ENCODE results near the gene KDM2B. TPM values are rescaled to one million over a fixed set of nuclear protein-coding genes. Genes with fewer than 3 reads are reported as not detected.

Gene KDM2B
- total and polyA plus RNA-seq, 2 experiments from 2014 or later, result 59.4 to 161 TPM

DNA sequence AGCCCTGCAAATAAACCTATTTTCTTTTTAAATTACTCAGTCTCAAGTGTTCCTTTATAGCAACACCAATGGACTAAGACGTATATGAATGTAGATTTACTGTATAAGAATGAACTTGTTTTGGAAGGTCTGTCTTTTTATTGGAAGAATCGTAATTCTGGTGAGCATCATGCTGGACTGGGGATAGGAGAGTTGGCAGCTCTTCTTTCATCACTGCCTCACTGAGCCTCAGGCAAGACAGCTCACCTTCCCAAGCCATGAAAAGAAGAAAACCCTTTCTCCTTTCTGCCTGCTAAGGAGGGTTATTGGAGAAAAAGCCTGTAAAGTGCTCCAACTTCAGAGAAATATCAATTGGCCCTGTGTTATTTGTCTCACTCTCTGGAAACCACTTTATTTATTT, 190.0 kb downstream of the KDM2B start:
- no peak overlapping the region for H3K27ac Mint-ChIP-seq
- no peak overlapping the region for H3K4me3 Mint-ChIP-seq
- no peak overlapping the region for H2AFZ ChIP-seq
- no peaks in the 10 kb centered on the region for H3K36me3 Mint-ChIP-seq (ENCODE audit: low read depth)
- H3K4me1 ChIP-seq (ENCODE audit: insufficient read depth), result no peaks in the 10 kb centered on the region
- H3K9me3 Mint-ChIP-seq, result no peaks in the 10 kb centered on the region
- ATAC-seq, result no peak
- H3K9me2 ChIP-seq (ENCODE audit: insufficient read depth), result no peaks in the 10 kb centered on the region
- H3K4me2 ChIP-seq, result no peak overlapping the region
- no peaks in the 10 kb centered on the region for H3K79me2 ChIP-seq (replicated peaks; ENCODE audit: insufficient read depth)
- no peaks in the 10 kb centered on the region for H3F3A ChIP-seq (replicated peaks; ENCODE audit: low read depth)
- H3K27me3 Mint-ChIP-seq (ENCODE audit: insufficient read depth, low read depth, poor library complexity), result peaks cover 6% of the 10 kb centered on the region
- no peaks in the 10 kb centered on the region for H3K27me3 ChIP-seq (ENCODE audit: insufficient read depth)
- TF ChIP-seq JUNB (IDR thresholded peaks at IDR 0.05; ENCODE audit: unreplicated experiment), result no peak
- no peak for TF ChIP-seq ZNF114 (CRISPR knock-in tag; IDR thresholded peaks at IDR 0.05)
- TF ChIP-seq, protein P1, sequence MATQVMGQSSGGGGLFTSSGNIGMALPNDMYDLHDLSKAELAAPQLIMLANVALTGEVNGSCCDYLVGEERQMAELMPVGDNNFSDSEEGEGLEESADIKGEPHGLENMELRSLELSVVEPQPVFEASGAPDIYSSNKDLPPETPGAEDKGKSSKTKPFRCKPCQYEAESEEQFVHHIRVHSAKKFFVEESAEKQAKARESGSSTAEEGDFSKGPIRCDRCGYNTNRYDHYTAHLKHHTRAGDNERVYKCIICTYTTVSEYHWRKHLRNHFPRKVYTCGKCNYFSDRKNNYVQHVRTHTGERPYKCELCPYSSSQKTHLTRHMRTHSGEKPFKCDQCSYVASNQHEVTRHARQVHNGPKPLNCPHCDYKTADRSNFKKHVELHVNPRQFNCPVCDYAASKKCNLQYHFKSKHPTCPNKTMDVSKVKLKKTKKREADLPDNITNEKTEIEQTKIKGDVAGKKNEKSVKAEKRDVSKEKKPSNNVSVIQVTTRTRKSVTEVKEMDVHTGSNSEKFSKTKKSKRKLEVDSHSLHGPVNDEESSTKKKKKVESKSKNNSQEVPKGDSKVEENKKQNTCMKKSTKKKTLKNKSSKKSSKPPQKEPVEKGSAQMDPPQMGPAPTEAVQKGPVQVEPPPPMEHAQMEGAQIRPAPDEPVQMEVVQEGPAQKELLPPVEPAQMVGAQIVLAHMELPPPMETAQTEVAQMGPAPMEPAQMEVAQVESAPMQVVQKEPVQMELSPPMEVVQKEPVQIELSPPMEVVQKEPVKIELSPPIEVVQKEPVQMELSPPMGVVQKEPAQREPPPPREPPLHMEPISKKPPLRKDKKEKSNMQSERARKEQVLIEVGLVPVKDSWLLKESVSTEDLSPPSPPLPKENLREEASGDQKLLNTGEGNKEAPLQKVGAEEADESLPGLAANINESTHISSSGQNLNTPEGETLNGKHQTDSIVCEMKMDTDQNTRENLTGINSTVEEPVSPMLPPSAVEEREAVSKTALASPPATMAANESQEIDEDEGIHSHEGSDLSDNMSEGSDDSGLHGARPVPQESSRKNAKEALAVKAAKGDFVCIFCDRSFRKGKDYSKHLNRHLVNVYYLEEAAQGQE (IDR thresholded peaks at IDR 0.05; ENCODE audit: unreplicated experiment), result no peak
- no peak for TF ChIP-seq STAT1 (IDR thresholded peaks at IDR 0.05; ENCODE audit: unreplicated experiment)
- TF ChIP-seq NANOG (IDR thresholded peaks at IDR 0.05; ENCODE audit: borderline replicate concordance), result no peak
- TF ChIP-seq, protein P2, sequence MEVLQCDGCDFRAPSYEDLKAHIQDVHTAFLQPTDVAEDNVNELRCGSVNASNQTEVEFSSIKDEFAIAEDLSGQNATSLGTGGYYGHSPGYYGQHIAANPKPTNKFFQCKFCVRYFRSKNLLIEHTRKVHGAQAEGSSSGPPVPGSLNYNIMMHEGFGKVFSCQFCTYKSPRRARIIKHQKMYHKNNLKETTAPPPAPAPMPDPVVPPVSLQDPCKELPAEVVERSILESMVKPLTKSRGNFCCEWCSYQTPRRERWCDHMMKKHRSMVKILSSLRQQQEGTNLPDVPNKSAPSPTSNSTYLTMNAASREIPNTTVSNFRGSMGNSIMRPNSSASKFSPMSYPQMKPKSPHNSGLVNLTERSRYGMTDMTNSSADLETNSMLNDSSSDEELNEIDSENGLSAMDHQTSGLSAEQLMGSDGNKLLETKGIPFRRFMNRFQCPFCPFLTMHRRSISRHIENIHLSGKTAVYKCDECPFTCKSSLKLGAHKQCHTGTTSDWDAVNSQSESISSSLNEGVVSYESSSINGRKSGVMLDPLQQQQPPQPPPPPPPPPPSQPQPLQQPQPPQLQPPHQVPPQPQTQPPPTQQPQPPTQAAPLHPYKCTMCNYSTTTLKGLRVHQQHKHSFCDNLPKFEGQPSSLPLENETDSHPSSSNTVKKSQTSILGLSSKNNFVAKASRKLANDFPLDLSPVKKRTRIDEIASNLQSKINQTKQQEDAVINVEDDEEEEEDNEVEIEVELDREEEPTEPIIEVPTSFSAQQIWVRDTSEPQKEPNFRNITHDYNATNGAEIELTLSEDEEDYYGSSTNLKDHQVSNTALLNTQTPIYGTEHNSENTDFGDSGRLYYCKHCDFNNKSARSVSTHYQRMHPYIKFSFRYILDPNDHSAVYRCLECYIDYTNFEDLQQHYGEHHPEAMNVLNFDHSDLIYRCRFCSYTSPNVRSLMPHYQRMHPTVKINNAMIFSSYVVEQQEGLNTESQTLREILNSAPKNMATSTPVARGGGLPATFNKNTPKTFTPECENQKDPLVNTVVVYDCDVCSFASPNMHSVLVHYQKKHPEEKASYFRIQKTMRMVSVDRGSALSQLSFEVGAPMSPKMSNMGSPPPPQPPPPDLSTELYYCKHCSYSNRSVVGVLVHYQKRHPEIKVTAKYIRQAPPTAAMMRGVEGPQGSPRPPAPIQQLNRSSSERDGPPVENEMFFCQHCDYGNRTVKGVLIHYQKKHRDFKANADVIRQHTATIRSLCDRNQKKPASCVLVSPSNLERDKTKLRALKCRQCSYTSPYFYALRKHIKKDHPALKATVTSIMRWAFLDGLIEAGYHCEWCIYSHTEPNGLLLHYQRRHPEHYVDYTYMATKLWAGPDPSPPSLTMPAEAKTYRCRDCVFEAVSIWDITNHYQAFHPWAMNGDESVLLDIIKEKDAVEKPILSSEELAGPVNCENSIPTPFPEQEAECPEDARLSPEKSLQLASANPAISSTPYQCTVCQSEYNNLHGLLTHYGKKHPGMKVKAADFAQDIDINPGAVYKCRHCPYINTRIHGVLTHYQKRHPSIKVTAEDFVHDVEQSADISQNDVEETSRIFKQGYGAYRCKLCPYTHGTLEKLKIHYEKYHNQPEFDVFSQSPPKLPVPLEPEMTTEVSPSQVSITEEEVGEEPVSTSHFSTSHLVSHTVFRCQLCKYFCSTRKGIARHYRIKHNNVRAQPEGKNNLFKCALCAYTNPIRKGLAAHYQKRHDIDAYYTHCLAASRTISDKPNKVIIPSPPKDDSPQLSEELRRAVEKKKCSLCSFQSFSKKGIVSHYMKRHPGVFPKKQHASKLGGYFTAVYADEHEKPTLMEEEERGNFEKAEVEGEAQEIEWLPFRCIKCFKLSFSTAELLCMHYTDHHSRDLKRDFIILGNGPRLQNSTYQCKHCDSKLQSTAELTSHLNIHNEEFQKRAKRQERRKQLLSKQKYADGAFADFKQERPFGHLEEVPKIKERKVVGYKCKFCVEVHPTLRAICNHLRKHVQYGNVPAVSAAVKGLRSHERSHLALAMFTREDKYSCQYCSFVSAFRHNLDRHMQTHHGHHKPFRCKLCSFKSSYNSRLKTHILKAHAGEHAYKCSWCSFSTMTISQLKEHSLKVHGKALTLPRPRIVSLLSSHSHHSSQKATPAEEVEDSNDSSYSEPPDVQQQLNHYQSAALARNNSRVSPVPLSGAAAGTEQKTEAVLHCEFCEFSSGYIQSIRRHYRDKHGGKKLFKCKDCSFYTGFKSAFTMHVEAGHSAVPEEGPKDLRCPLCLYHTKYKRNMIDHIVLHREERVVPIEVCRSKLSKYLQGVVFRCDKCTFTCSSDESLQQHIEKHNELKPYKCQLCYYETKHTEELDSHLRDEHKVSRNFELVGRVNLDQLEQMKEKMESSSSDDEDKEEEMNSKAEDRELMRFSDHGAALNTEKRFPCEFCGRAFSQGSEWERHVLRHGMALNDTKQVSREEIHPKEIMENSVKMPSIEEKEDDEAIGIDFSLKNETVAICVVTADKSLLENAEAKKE (CRISPR knock-in tag; IDR thresholded peaks at IDR 0.05), result no peak
- no peak for TF ChIP-seq POLR2AphosphoS5 (IDR thresholded peaks at IDR 0.05; ENCODE audit: low read depth)
- TF ChIP-seq EZH2 (IDR thresholded peaks at IDR 0.05; ENCODE audit: low read depth, unreplicated experiment), result no peak
- H4K20me1 ChIP-seq (replicated peaks; ENCODE audit: insufficient read depth), result no peaks in the 10 kb centered on the region
- H3K27ac ChIP-seq (ENCODE audit: low read depth), result no peak overlapping the region
- no peaks in the 10 kb centered on the region for H3K36me3 ChIP-seq (ENCODE audit: insufficient read depth)
- no peak overlapping the region for H3K4me3 ChIP-seq
- H3K4me1 Mint-ChIP-seq, result no peaks in the 10 kb centered on the region
- DNase-seq (ENCODE audit: low spot score), result no peak

Measured in GM23338 (cell line).